IMR-90 (cell line): ENCODE data around the gene CHD9. TPM values are rescaled to one million over a fixed set of nuclear protein-coding genes. Genes with fewer than 3 reads are reported as not detected.

Experiments used
- ATAC-seq: fragments of 200-7000 bp; cut with Tn5 transposase; 2 replicates; pipeline ENCODE4 v1.9.1; 2020; ENCODE audit warnings: low read depth, mild to moderate bottlenecking, moderate library complexity
- BruUV-seq: library from RNA; stranded (reverse); fragments of 400-500 nt; replicated peaks from 2 replicates; lab custom pipeline; 2021; lab: Mats Ljungman, UMichigan
- CTCF ChIA-PET: fragments of 300-600 bp; formaldehyde crosslinking; extraction: SDS; loops from one replicate; lab custom pipeline; 2021; ENCODE audit warnings: antibody characterized with exemption; lab: Yijun Ruan, JAX
- POLR2A ChIA-PET: fragments of 300-600 bp; sonication (Branson Sonifier 250); formaldehyde crosslinking; loops from one replicate; lab custom pipeline; 2022; ENCODE audit warnings: antibody characterized with exemption; ENCODE audit not compliant: unreplicated experiment; lab: Charles Lee
- DNase-seq: peaks from one replicate; pipeline ENCODE4 v3.0.0; 2013
- H2AFZ ChIP-seq: replicated peaks from 2 replicates; pipeline ENCODE3; 2013; ENCODE audit warnings: low read length, mild to moderate bottlenecking; ENCODE audit not compliant: poor library complexity
- H2AK5ac ChIP-seq: 2 replicates; pipeline ENCODE4 v1.6.1; 2013; ENCODE audit warnings: low read depth, low read length, inconsistent platforms
- H2AK9ac ChIP-seq: replicated peaks from 2 replicates; pipeline ENCODE3; 2013; ENCODE audit warnings: mild to moderate bottlenecking, low read depth, low read length, moderate library complexity; ENCODE audit not compliant: poor library complexity
- H2BK120ac ChIP-seq: 2 replicates; pipeline ENCODE4 v1.6.1; 2013; ENCODE audit warnings: low read depth, low read length, inconsistent platforms
- H2BK15ac ChIP-seq: 3 replicates; pipeline ENCODE4 v1.6.1; 2013; ENCODE audit warnings: low read depth, low read length, inconsistent platforms
- H2BK20ac ChIP-seq: 2 replicates; pipeline ENCODE4 v1.6.1; 2013; ENCODE audit warnings: low read depth, mild to moderate bottlenecking, inconsistent platforms, low read length, moderate library complexity
- H2BK5ac ChIP-seq: 2 replicates; pipeline ENCODE4 v1.6.1; 2013; ENCODE audit warnings: mild to moderate bottlenecking, low read depth, low read length, inconsistent platforms; ENCODE audit not compliant: poor library complexity, severe bottlenecking
- H3K14ac ChIP-seq: replicated peaks from 2 replicates; pipeline ENCODE4 v1.6.1; 2013; ENCODE audit warnings: low read depth, low read length, inconsistent platforms
- H3K18ac ChIP-seq: 2 replicates; pipeline ENCODE4 v1.6.1; 2013; ENCODE audit warnings: low read depth, low read length, control low read depth
- H3K23ac ChIP-seq: 2 replicates; pipeline ENCODE4 v1.6.1; 2013; ENCODE audit warnings: low read depth, low read length, inconsistent platforms
- H3K27ac ChIP-seq: 2 replicates; pipeline ENCODE4 v1.5.1; 2013; ENCODE audit warnings: mild to moderate bottlenecking, control low read depth, low read length; ENCODE audit not compliant: insufficient read depth
- H3K27me3 ChIP-seq: 2 replicates; pipeline ENCODE4 v1.6.1; 2013; ENCODE audit warnings: low read length; ENCODE audit not compliant: control insufficient read depth, insufficient read depth
- H3K36me3 ChIP-seq: 2 replicates; pipeline ENCODE4 v1.6.1; 2013; ENCODE audit warnings: low read length, mixed read lengths; ENCODE audit not compliant: control insufficient read depth, insufficient read depth
- H3K4ac ChIP-seq: 2 replicates; pipeline ENCODE4 v1.6.1; 2013; ENCODE audit warnings: low read depth, low read length, inconsistent platforms
- H3K4me1 ChIP-seq: 2 replicates; pipeline ENCODE4 v1.6.1; 2013; ENCODE audit warnings: low read length, mixed read lengths; ENCODE audit not compliant: control insufficient read depth, insufficient read depth
- H3K4me2 ChIP-seq: 2 replicates; pipeline ENCODE4 v1.6.1; 2013; ENCODE audit warnings: low read depth, mild to moderate bottlenecking, control low read depth, low read length, moderate library complexity
- H3K4me3 ChIP-seq: 2 replicates; pipeline ENCODE4 v1.5.1; 2013; ENCODE audit warnings: low read depth, mild to moderate bottlenecking, control low read depth, low read length, moderate library complexity; ENCODE audit not compliant: insufficient read depth
- H3K56ac ChIP-seq: 2 replicates; pipeline ENCODE4 v1.6.1; 2013; ENCODE audit warnings: low read length, inconsistent platforms; ENCODE audit not compliant: insufficient read depth; ENCODE audit errors: extremely low read depth
- H3K79me1 ChIP-seq, 2 experiments: 2 replicates each; pipeline ENCODE4 v1.6.1; 2013; ENCODE audit warnings: low read length in 2 of 2, inconsistent platforms in 1 of 2, low read depth in 1 of 2
- H3K9ac ChIP-seq: 2 replicates; pipeline ENCODE4 v1.6.1; 2013; ENCODE audit warnings: low read depth, low read length, control low read depth
- H3K9me1 ChIP-seq: 2 replicates; pipeline ENCODE4 v1.6.1; 2013; ENCODE audit warnings: low read length, inconsistent platforms; ENCODE audit not compliant: insufficient read depth
- H3K9me3 ChIP-seq: 2 replicates; pipeline ENCODE4 v1.6.1; 2013; ENCODE audit warnings: low read length; ENCODE audit not compliant: control insufficient read depth, insufficient read depth
- H4K20me1 ChIP-seq: 2 replicates; pipeline ENCODE4 v1.6.1; 2013; ENCODE audit warnings: low read length, inconsistent platforms; ENCODE audit not compliant: insufficient read depth
- H4K5ac ChIP-seq: 2 replicates; pipeline ENCODE4 v1.6.1; 2013; ENCODE audit warnings: mild to moderate bottlenecking, low read depth, low read length, control low read depth
- H4K8ac ChIP-seq, 2 experiments: 2 replicates each; pipeline ENCODE4 v1.6.1; 2013; ENCODE audit warnings: low read depth in 2 of 2, low read length in 2 of 2, control low read depth in 1 of 2, inconsistent platforms in 1 of 2
- H4K91ac ChIP-seq: 2 replicates; pipeline ENCODE4 v1.6.1; 2013; ENCODE audit warnings: low read depth, low read length, inconsistent platforms; ENCODE audit not compliant: insufficient read depth
- ELK1 ChIP-seq: fragments of 150-350 bp; IDR thresholded peaks from 2 replicates; pipeline ENCODE4 v1.6.1; 2016; ENCODE audit warnings: low read depth, mild to moderate bottlenecking, low read length, moderate library complexity, borderline replicate concordance
- MAFK ChIP-seq: IDR thresholded peaks from 2 replicates; pipeline ENCODE4 v1.6.1; 2012; ENCODE audit warnings: low read depth, low read length, improper control_type of control experiment
- MXI1 ChIP-seq: IDR thresholded peaks from 2 replicates; pipeline ENCODE4 v1.6.1; 2012; ENCODE audit warnings: low read depth, mild to moderate bottlenecking, low read length, moderate library complexity, borderline replicate concordance
- WGBS, 2 experiments: methylation state at CpG; one replicate each; pipeline versions ENCODE4 v1.1.5 to v1.1.7; 2013; ENCODE audit warnings: missing lambda C conversion rate in 2 of 2; ENCODE audit not compliant: insufficient read length in 1 of 2; ENCODE audit errors: extremely low coverage in 2 of 2; 5-methylcytosine and 5-hydroxymethylcytosine counted together
- dilution Hi-C: fragments of 300-500 bp; cut with HindIII; formaldehyde crosslinking; loops from one replicate; pipeline ENCODE4 v1.14.3; 2018; ENCODE audit warnings: low sequenced_read_pairs; ENCODE audit not compliant: unreplicated experiment
- in situ Hi-C: fragments of 300-500 bp; cut with MboI; formaldehyde crosslinking; loops from 3 replicates; pipeline ENCODE4 v1.14.3; 2019; ENCODE audit warnings: low sequenced_read_pairs, inconsistent platforms, mixed read lengths
- intact Hi-C: fragments of 100-400 bp; cut with micrococcal nuclease; formaldehyde crosslinking; loops from 2 replicates; pipeline ENCODE4 v1.10.0; 2022
- polyA plus RNA-seq, 3 experiments: library from polyadenylated mRNA; depleted of rRNA; stranded (reverse); fragments of >200 nt; gene quantifications; 2 replicates each; pipeline ENCODE4 v1.2.3, GENCODE V29; 2012; ENCODE audit warnings: low replicate concordance in 1 of 3
- total RNA-seq: library from RNA; depleted of rRNA; stranded (reverse); fragments of >200 nt; gene quantifications from 2 replicates; pipeline ENCODE4 v1.2.3, GENCODE V29; 2012

CHD9 gene
- total and polyA plus RNA-seq, 2 of the 4 experiments (the other 2 are of a cell fraction): 9.1 to 48.8 TPM

- no peaks in the 10 kb centered on the region for H3K36me3 ChIP-seq
- H3K9ac ChIP-seq: no peak overlapping the region
- no peak overlapping the region for H3K27ac ChIP-seq
- H3K4ac ChIP-seq: no peak overlapping the region; the same call in 1 of the 2 replicates
- H3K4me3 ChIP-seq: no peak overlapping the region
- H3K79me1 ChIP-seq: peaks cover 15 to 72% of the 10 kb centered on the region in 2 experiments; a peak in 3 of 4 replicates
- H3K56ac ChIP-seq: no peak overlapping the region
- no peak overlapping the region for H2BK20ac ChIP-seq
- TF ChIP-seq MAFK: no peak
- TF ChIP-seq MXI1: no peak
- TF ChIP-seq ELK1: no peak
- dilution Hi-C loops: no loop called here
- no peak overlapping the region for H3K4me2 ChIP-seq
- peak overlapping the region; percentile 48; the same call in 1 of the 2 replicates for H3K23ac ChIP-seq
- H4K5ac ChIP-seq: no peak overlapping the region
- H2AFZ ChIP-seq: no peak overlapping the region
- peaks cover 26% of the 10 kb centered on the region for H3K9me1 ChIP-seq
- H4K20me1 ChIP-seq: peaks cover 6% of the 10 kb centered on the region
- peak overlapping the region in 1 of 2 experiments; percentile 11; a peak in 1 of 4 replicates for H4K8ac ChIP-seq
- no TSS peak for BruUV-seq
- H2BK15ac ChIP-seq: no peak overlapping the region
- CTCF ChIA-PET: no interaction called here
- H2AK9ac ChIP-seq: no peak overlapping the region
- in situ Hi-C loops: no loop called here
- no peak overlapping the region for H2BK120ac ChIP-seq
- no peak for ATAC-seq
- H3K14ac ChIP-seq: no peak overlapping the region
- DNase-seq: no peak
- H3K4me1 ChIP-seq: peaks cover 18% of the 10 kb centered on the region
- no peaks in the 10 kb centered on the region for H3K27me3 ChIP-seq
- H3K18ac ChIP-seq: no peak overlapping the region
- no peaks in the 10 kb centered on the region for H3K9me3 ChIP-seq
- WGBS, 2 experiments: 87% methylated on average over 4 of the region's 10 CpGs; no CpG with 5 or more reads in 1 of the 2 experiments
- peak overlapping the region; percentile 43; the same call in 1 of the 2 replicates for H2AK5ac ChIP-seq
- no peak overlapping the region for H2BK5ac ChIP-seq
- POLR2A ChIA-PET: no interaction called here
- intact Hi-C loops: no loop called here
- no peak overlapping the region; the same call in 1 of the 2 replicates for H4K91ac ChIP-seq
These were observed 39.3 kb downstream of the CHD9 start for GRCh38 chr16:53094013-53094630.
